GM19395 (cell line): ENCODE data around the gene ANKFY1.

Source experiments
- ATAC-seq: cut with Tn5 transposase; IDR thresholded peaks from one replicate; pipeline ENCODE4 v1.9.1; 2021; ENCODE audit warnings: mild to moderate bottlenecking, moderate library complexity; ENCODE audit not compliant: unreplicated experiment

Gene ANKFY1

DNA sequence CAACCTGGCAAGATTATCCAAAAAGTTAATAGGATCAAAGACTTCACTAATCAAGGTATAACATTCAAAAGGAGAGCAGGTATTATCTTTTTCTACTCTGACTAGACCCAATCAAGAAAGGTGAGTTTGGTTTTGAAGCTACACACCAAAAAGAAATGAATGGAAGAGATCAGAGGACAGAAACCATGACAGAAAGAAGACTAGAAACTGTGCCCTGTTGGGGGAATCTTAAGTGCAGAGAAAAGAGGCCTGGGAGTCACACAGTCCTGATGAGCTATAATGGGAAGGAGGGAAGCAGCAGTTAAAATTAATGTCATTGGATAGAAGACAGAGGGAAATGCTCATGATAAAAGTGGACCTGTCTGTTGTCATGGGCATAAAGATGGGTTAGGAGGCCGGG lies 138.2 kb downstream of the ANKFY1 start:
- ATAC-seq = no peak

DNA sequence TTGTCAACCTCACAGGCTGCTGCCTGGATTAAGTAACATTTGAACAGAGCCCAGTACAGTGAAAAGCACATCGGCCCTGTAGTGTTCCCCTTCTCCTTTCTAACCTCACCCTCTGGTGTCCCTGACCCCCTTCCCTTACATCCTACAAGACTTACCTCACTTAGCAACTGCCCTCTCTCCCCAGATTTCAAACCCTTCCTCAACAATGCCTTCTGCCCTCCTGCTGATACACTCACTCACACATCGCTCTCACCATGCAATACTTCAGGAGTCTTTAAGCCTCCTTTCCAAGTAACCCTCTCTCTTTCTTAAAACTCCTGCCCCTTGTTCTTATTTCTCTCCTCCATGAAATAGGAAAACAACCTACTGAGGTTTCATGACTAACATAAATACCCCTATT lies 138.8 kb downstream of the ANKFY1 start:
- no peak for ATAC-seq

DNA sequence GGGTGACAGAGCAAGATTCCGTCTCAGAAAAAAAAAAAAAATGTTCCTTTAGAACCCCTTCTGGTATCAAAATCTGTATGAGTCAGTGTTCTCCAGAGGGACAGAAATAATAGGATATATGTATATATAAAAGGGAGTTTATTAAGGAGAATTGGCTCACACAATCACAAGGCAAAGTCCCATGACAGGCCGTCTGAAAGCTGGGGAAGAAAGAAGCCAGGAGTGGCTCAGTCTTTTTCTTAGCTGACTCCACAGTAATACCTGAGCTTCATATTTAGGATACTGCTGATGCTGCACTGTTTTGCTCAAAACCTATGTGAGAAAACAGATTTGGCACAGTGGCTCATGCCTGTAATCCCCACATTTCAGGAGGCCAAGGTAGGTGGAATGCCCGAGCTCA lies 143.4 kb downstream of the ANKFY1 start:
- ATAC-seq = no peak

DNA sequence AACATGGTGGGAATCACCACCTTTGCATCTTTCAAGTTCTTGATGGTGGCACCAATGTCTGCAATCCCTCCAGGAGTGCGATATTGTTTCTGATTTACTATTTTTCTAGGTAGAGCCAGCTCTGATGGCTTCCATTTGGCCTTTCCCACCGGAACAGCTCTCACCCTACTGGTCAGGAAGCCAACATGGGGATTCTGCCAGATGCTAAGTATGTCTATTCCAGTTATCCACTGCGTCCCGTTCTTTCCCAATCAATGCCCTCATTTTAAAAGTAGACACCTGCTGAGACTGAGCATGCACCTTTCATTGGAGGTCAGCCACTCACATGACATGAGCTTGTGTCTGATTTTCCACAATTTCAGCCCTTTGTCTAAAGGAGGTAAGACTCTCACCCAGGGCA lies 144.5 kb downstream of the ANKFY1 start:
- no peak for ATAC-seq

DNA sequence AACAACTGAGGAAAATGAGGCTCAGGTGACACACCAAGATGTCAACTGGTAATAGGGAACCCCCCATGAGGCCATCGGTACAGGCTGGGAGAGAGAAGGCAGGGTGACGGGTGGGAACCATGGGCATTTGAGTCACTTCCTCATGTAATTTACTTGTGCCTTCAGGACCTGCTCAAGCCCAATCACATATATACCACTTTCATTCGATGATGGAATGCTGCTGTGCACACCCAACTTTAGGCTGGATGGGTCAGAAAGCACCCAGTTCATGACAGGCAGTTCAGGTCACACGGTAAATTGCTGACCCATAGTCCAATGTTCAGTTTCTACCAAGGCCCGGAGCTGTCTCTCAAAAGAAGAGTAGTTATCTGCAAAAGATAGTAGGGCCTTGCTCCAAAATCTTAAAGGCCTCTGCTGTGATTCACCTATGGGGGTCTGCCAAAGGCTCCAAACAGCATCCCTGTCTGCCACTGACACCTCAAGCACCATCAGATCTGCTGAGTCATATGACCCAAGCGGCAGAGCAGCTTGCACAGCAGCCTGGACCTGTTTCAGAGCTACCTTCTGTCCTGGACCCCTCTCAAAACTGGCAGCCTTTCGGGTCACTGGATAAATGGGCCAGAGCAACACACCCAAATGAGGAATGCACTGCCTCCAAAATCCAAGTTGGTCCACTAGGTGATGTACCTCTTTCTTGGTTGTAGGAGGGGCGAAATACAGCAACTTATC lies 145.6 kb downstream of the ANKFY1 start:
- no peak for ATAC-seq

DNA sequence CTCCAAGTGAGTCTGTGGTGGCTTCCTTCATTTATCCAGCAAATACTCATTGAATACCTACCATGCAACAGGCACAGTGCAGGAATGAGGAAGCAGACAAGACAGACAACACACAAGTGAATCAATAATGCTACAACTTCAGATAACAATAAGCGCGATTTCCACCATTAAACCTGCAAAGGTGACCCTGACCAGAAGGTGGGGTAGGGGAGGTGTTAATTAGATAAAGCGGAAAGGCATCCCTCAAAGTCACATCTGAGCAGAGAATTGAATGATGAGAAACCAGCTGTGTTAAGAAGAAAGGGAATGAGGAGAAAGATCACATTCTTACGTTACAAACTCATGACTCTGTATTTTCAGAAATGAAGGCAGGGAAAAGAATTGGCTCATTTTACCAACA lies 147.3 kb downstream of the ANKFY1 start:
- ATAC-seq = no peak
